ENCODE measurements around the gene ANK3.

- TF ChIP-seq CTCF (IDR thresholded peaks at IDR 0.05; ENCODE audit: extremely low read depth in 1 of 2, insufficient read depth in 1 of 2, low read depth in 1 of 2, low read length in 2 of 2) (no peak), MYC (IDR thresholded peaks at IDR 0.05; ENCODE audit: low read depth, low read length) (no peak), POLR2A (IDR thresholded peaks at IDR 0.05; ENCODE audit: low read depth, low read length) (no peak), EZH2 (IDR thresholded peaks at IDR 0.05; ENCODE audit: borderline replicate concordance, low read depth, low read length, severe bottlenecking) (no peak), JUN (IDR thresholded peaks at IDR 0.05; ENCODE audit: borderline replicate concordance, insufficient read depth, insufficient read length, low read depth) (no peak), GATA2 (IDR thresholded peaks at IDR 0.05; ENCODE audit: insufficient read depth, insufficient read length, low read depth, low read length) (no peak), POLR2AphosphoS5 (IDR thresholded peaks at IDR 0.05; ENCODE audit: insufficient read depth, low read depth, low read length) (no peak), MAX (IDR thresholded peaks at IDR 0.05; ENCODE audit: insufficient read depth, insufficient read length) (no peak), FOS (IDR thresholded peaks at IDR 0.05; ENCODE audit: borderline replicate concordance, insufficient read depth, low read length) (no peak)
Measured at GRCh38 chr10:60338002-60338564, 51.6 kb downstream of the ANK3 start.
